Fibroblast of gingiva (primary cell): Measurements from ENCODE around the gene ST3GAL6.
A peak's percentile ranks its signal among the peaks of the same experiment; 100 is the strongest.

ENCODE experiments used
- DNase-seq: peaks from one replicate; pipeline ENCODE4 v3.0.0-alpha.2; 2011; ENCODE audit warnings: low read depth

The ST3GAL6 gene

DNA sequence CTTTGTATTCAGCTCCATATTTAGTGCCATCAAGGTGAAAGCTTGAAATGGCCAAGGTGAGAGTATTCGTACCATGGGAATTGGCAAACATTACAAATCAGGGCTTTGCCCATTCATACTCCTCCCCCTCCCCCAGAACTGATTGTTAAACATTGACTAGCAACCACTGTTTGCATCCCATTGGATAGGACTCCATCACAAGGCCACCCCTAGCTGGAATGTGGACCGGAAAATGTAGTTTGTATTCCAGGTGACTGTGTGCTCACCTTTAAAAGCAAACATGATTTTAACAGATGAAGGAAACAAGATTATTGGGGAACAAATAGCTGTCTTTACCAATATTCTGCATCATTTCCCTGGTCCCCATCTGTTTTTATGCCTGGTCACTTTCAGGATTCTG, 14.1 kb downstream of the ST3GAL6 start:
- DNase-seq, result no peak

- peak; percentile 25 for DNase-seq
Measured at GRCh38 chr3:98777801-98778220, 14.7 kb downstream of the ST3GAL6 start.

- no peak for DNase-seq
Measured at GRCh38 chr3:98778383-98778782, 15.2 kb downstream of the ST3GAL6 start.

DNA sequence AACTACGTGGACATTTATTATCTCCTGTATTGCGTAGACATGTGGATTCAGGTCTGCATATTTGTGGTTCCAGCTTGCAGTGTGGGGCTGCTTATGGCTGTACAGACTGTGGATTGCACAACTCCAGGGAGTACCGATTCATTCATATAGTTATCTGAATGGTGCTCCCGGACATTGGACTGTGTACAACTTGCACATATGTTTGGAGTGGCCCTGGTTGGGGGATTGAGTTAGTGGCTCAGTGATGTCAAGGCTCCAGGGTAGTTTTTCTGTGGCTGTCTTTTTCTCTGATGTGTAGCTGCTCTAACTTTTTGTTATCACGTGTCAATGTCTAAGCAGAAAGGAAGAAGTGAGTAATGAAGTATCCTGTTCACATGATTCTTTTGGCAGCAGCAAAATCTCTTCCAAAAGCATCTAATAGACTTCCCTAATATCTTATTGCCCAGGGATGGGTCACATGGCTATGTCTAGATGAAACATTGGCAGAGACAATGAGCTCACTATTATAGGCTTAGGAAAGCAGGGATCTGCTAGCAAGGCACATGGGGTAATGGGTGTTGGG, 15.8 kb downstream of the ST3GAL6 start:
- peak; percentile 49 for DNase-seq

- DNase-seq, result no peak
Measured at GRCh38 chr3:98779541-98780335, 16.6 kb downstream of the ST3GAL6 start.

DNA sequence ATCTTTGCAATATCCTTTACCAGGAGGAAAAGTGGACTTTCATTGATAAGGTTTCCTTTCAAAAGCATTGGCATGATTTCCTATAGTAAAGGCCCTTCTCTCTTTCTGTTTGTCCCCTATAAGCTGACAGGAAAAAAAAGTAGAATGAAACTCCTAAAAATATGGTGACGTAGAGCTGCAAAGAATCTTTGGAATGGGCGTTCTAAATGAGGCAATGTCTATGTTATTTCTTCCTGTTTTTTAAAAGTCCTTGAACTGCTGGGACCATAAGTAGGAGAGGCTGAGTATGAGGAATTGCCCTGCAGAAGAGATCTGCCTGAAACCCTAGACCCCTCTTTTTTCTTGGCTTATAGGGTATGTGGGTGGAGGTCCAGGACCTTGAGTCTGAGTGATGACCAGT, 17.2 kb downstream of the ST3GAL6 start:
- no peak for DNase-seq

DNA sequence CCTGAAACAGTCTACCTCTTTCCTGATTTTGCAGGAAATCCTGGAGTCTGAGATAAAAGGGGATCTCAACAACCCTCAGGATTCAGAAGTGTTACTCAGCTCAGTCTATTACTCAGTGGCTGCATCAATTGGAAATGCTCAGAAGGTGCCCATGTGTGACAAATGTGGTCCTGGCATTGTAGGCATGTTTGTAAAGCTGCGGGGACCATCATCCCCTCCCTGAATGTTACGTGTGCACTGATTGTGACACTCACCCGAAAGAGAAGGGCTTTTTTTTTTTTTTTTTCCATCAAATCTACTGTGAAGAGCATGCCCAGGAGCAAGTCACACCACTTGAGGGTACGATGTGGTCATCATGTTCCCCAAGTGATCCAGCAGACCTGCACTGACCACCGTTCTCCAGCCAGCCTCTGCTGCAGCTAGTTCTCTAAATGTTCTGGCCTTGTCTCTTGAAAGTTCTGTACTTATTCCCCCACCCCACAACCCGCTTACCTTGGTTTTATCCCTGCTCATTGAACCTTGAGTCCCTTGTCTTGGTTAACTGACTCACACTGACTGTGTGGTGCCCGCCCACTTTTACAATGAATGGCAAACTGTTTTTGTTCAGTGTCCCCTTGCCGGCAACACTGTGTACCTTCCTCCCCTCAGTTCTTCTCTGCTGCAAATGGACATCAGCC, 19.8 kb downstream of the ST3GAL6 start:
- DNase-seq, result no peak

GRCh38 chr3:98784042-98784441, 20.9 kb downstream of the ST3GAL6 start:
- no peak for DNase-seq

- DNase-seq, result peak; percentile 81
Measured at GRCh38 chr3:98784666-98785600, 21.8 kb downstream of the ST3GAL6 start.

DNA sequence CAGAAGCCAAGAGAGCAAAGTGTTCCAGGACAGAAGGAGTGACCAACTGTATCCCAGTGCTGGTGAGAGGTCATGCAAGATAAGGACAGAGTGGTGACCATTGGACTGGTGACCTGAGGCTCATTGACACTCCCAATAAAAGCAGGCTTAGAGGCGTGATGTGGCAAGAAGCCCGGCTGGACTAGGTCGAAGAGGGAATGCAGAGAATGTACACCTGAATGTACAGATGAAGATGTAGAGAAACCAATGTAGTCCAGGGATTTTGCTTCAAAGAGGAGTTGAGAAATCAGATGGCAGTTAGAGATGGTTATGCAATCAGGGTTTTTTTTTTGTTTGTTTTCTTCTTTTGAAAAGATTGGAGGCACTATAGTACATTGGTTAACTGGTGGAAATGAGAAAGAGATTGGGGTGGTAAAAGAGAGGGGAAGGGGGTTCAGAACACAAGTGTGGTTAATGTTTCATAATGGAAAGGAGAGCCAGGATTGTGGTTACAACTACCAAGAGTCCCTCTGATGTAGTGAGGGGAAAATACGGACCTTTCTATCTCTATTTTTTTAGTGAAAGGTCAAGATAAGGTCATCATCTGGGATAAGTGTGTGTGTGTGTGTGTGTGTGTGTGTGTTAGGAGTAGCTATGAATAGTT, 23.3 kb downstream of the ST3GAL6 start:
- DNase-seq, result peak; percentile 11

DNA sequence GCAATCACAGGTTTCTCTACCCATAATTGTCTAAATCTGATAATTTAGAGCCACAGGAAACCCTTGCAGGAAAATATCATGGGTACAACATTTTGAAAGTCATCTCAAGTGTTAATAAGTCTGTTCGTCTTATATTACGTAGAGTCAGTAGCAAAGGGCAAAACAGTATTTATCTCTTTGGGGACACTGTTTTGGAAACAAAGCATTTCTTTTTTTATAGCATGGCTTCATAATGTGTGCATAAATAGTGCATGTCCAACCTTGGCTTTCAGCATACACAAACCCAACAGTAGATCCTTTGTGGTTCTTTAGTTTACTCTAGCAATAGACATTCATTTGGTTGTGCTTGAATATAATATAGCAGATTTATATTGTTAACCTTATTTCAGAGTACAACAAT, 24.0 kb downstream of the ST3GAL6 start:
- DNase-seq, result no peak

DNA sequence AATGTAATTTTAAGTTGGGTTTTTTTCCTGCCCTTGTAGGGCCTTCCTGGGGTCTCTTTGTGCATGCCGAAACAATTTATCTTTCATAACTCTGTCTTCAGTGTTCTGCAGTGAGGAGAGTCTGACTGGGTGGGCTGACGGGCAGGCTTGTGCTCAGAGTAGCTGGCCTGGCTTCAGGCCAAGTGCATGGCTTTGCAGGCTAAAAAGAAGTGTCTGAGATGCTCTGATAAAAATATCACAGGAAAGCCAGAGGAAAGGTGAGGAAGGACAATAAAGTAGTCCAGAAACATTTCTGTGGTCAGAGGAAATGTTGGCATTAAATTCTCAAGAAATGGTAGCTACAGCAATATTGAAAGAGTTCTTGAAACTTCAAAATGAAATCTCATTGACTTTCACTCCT, 25.5 kb downstream of the ST3GAL6 start:
- DNase-seq, result no peak

DNA sequence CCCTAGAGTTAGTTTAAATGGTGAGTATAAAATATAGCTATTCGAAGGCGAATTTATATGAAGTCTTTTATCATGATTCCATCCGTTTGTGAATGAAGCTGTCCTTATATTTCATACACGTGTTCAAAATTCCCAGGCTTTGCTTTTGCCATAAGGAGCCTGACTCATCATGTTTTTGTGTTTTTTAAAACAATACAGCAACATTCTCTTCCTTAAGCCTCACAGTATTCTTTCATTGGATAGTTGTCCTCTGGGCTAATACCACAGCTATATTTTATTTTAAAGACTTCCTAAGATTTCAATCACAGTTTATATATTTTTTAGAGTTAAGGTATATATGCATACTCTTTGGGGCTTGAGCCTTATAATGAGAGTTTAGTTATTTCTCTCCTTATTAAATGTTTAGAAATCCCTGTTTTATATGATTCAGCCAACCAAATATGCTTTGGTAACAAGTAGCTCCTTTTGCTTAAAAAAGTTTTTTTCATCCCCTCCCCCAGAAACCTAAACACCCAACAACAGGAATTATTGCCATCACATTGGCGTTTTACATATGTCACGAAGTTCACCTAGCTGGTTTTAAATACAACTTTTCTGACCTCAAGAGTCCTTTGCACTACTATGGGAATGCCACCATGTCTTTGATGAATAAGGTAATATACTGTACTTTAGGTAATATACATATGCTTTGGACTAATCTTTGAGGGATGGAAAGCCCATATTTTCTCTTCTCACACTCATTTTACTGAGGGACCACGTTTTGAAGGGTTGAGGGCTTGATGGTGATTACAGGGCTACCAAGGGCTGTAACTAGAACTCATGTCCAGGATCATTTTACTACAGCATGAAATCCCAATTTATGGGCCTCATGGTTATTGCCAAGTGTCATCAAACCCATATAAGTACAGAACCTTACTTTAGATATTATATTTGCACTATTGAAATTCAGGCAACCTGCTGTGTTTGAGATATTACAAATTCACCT, 28.5 kb downstream of the ST3GAL6 start:
- DNase-seq, result no peak

DNA sequence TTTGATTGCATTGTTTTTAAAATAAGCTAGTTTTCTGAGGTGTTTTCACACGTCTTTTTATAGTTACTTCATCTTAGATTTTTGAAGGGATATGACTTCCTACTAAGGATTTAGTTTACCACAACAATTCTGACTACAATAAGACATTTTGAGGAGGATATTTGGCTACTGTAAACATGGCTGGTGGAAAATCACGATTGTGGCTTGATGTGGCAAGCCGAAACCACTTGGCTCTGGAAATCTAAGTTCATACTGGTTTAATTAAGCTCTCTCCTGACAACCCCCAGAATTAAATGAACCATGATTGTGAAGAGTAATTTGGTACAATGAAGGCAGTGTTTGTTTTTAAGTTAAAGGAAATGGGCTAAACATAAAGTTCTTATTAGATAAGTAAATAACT, 30.8 kb downstream of the ST3GAL6 start:
- peak; percentile 71 for DNase-seq

DNA sequence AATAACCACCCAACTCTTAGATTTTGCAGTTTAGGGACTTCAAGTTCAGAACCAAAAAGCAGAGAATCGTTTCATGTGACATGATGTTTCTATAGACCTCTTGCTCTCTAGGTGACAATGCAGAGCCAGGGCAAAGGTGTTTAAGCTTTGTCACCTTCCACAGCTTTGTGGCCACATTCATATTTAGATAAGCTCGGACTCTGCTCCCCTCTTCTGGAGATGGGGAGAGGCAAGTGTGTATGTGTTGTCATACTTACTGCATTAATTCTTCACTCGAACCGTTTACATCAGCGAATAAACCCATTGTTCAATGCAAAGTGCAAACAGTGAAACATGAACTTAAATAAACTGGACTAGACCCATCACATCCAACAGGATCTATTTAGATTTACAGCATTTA, 33.2 kb downstream of the ST3GAL6 start:
- no peak for DNase-seq

DNA sequence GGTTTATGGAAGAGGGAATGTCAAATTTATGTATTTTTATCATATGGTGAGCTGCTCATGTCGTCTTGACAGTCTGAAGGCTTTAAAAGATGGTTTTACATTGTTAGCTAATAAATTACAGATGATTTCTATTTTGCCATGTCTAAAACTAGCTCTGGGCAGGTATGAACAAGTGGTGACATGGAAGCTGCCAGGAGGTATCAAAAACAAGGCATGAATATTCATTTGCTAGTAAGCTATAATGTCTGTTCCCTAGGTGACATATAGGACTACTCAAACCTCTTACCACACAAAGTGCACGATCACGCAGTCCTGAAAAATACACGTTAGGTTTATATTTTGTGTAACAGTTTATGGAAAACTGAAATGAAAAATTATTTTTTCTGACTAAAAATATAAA, 34.8 kb downstream of the ST3GAL6 start:
- DNase-seq, result no peak

DNA sequence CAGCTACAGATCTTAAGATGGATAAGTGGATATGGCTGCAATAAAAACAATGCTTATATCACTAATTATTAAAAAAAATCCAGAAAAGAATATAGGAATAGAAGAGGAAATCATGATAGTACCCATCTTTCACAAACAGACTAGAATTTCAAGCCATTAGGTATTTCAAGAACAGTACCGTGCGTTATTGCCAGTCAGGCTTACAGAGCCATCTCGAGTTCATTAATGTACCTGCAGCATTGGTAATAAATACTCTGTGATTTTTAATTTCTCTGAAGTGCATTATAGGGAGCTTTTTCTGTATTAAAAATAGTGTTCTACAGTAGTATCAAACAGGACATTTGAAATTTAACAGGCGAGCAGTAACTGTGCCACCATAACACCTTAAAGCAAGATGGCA, 35.7 kb downstream of the ST3GAL6 start:
- no peak for DNase-seq

DNA sequence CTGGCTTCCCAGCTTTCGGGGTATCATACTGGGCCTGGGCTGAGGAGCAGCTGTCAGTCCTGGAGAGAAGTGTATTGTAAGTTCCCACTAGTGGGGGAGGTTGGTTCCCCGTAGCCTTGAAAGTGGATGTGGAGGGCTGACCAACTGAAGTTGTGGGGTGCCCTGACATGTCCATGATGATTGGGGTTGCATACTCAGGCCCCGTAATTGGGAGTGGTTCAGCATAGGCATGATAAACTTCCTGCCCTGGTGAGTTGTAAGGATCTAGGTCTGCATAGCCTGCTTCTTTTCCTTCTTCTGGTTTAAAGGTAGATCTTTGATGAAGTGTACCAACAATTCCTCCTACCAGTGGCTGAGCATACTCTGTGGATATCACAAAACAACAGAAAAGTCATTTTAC, 36.3 kb downstream of the ST3GAL6 start:
- DNase-seq, result no peak

DNA sequence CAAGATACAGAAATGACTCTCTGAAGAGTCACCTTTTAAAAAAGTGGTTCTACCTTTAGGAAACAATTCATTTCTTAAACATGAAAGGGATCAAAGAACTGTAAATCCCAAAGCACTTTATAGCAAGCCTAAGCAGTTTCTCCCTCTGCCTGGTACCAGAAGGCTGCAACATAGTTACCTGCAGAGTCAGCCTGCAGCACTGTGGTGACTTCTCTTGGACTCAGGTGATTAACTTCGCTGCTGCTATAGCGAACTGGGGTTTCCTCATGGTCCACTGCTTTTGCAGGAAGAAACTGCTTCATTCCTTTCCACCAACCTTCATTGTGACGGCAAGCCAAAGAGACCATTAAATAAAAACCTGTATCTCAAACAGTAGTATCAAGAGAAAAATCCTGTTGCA, 37.3 kb downstream of the ST3GAL6 start:
- DNase-seq, result no peak

- no peak for DNase-seq
Measured at GRCh38 chr3:98801043-98801747, 38.1 kb downstream of the ST3GAL6 start.
